ENCODE results near the gene FIGNL2. TPM values are rescaled to one million over a fixed set of nuclear protein-coding genes. Genes with fewer than 3 reads are reported as not detected.

FIGNL2 gene
- total RNA-seq, 1 experiment from 2014 or later, result not detected

DNA sequence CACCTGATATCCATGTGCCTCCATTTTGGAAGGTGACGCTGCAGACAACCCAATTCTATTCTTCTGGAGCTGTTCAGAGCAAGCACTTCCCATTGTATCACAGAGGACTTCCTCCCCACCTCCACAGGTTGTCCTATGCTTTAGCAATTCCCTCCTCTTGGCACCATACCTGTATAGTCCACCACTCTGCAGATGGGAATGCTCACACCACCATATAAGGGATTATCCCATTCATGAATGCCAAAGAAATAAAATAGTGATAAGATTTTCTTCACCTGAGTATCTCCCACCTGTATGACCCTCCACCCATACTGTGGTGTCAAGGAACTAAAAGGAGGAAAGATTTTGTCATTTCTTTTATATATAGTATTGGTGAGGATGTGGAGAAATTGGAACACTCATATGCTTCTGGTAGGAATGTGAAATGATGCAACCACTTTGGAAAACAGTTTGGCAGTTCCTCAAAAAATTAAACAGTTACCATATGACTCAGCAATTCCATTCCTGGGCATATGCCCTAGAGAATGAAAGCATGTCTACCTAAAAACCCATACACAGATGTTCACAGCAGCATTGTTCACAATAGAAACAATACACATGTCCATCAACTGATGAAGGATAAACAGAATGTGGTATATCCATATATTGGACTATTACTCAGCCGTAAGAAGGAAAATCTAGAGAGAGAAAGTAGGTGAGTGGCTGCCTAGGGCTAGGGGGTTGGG lies 75.2 kb downstream of the FIGNL2 start:
- DNase-seq (ENCODE audit: low spot score), result peak; percentile 63

DNA sequence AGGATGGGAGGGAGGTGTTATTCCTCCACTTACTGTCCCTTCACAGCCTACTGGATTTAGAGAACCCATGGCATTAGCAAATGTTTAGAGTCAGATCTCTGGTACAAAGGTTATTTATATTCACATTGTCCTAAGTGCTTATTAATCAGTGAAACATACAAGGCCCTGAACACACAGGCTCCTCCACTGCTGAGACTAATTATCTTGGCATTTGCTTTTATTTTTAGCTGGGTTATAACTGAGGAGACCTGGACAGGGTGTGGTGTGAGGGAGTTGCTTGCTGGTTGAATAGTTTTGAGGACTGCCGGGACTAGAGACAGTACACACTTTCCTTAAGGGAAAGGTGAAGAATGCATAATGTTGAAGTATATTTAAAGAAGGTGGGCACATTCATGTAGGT lies 77.5 kb downstream of the FIGNL2 start:
- no peak for DNase-seq (ENCODE audit: low spot score)

Other genes starting within 250 kb of the FIGNL2 start
- gene ANKRD33, start 39.4 kb upstream of the FIGNL2 start, total RNA-seq (2014; rRNA removed; shearing (Covaris generic)), result not detected in 2 replicates
- 4.1 and 4.8 TPM in 2 replicates for gene ACVRL1, start 58.8 kb upstream of the FIGNL2 start, total RNA-seq (2014; rRNA removed; shearing (Covaris generic))
- gene ACVR1B, start 103.0 kb upstream of the FIGNL2 start, total RNA-seq (2014; rRNA removed; shearing (Covaris generic)), result 3.8 and 6.1 TPM in 2 replicates
- gene TAMALIN, start 158.2 kb upstream of the FIGNL2 start, total RNA-seq (2014; rRNA removed; shearing (Covaris generic)), result 0.35 and 1.8 TPM in 2 replicates
- gene NR4A1, start 202.7 kb upstream of the FIGNL2 start, total RNA-seq (2014; rRNA removed; shearing (Covaris generic)), result 0.16 and 0.54 TPM in 2 replicates
- gene ATG101, start 221.3 kb upstream of the FIGNL2 start, total RNA-seq (2014; rRNA removed; shearing (Covaris generic)), result 57.5 and 63.0 TPM in 2 replicates
- gene SMIM41, start 231.0 kb upstream of the FIGNL2 start, total RNA-seq (2014; rRNA removed; shearing (Covaris generic)), result not detected in 2 replicates